ENCODE data around the gene OR10Z1. TPM values are rescaled to one million over a fixed set of nuclear protein-coding genes. Genes with fewer than 3 reads are reported as not detected.

OR10Z1 gene, protein sequence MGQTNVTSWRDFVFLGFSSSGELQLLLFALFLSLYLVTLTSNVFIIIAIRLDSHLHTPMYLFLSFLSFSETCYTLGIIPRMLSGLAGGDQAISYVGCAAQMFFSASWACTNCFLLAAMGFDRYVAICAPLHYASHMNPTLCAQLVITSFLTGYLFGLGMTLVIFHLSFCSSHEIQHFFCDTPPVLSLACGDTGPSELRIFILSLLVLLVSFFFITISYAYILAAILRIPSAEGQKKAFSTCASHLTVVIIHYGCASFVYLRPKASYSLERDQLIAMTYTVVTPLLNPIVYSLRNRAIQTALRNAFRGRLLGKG
- not detected in 2 replicates for total RNA-seq (ENCODE audit: low replicate concordance)

DNA sequence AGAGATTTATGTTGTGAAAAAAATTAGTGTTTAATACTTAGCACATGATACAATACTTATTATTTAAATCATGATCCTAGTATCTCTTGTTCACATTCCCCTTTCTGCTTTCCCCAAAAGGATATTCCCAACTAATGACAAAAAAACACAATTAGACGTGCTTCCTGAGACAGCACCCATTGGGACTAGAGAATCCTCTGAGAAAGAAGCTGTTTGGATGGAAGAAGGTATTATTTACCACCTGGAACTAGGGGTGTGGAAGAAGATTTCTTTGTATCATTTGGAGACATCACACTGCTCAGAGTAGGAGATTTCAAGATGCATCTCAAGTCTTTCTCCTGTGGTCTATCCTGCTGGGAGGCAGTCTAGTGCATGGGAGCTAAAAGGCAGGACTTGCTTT lies at the start of gene OR10Z1:
Gene OR10Z1 (plus strand): TSS at position 301 of the 400 bp plus-strand sequence. CDS start 1,171 bp downstream, outside the sequence.
- no peaks in the 10 kb centered on the region for H3K4me1 ChIP-seq
- Mint-ChIP-seq H3K27ac (no peak within 1 kb of the TSS), H3K4me1 (no peaks in the 10 kb centered on the region), H3K9me3 (no peaks in the 10 kb centered on the region), H3K27me3 (ENCODE audit: insufficient read depth, low read depth) (no peaks in the 10 kb centered on the region), H3K36me3 (no peaks in the 10 kb centered on the region), H3K4me3 (no peak within 1 kb of the TSS)
- no peak within 1 kb of the TSS for H2AFZ ChIP-seq (replicated peaks)
- no peaks in the 10 kb centered on the region for H3F3A ChIP-seq (ENCODE audit: low read depth)
- no peaks in the 10 kb centered on the region for H4K20me1 ChIP-seq (ENCODE audit: low read depth)
- no peaks in the 10 kb centered on the region for H3K9me3 ChIP-seq (ENCODE audit: low read depth)
- H3K9ac ChIP-seq, result no peak within 1 kb of the TSS
- TF ChIP-seq, protein P1, sequence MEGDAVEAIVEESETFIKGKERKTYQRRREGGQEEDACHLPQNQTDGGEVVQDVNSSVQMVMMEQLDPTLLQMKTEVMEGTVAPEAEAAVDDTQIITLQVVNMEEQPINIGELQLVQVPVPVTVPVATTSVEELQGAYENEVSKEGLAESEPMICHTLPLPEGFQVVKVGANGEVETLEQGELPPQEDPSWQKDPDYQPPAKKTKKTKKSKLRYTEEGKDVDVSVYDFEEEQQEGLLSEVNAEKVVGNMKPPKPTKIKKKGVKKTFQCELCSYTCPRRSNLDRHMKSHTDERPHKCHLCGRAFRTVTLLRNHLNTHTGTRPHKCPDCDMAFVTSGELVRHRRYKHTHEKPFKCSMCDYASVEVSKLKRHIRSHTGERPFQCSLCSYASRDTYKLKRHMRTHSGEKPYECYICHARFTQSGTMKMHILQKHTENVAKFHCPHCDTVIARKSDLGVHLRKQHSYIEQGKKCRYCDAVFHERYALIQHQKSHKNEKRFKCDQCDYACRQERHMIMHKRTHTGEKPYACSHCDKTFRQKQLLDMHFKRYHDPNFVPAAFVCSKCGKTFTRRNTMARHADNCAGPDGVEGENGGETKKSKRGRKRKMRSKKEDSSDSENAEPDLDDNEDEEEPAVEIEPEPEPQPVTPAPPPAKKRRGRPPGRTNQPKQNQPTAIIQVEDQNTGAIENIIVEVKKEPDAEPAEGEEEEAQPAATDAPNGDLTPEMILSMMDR (IDR thresholded peaks at IDR 0.05), result no peak
- TF ChIP-seq EZH2phosphoT487 (IDR thresholded peaks at IDR 0.05) (no peak), EZH2 (IDR thresholded peaks at IDR 0.05) (no peak)
- no peaks in the 10 kb centered on the region for H3K79me2 ChIP-seq (ENCODE audit: low read depth)
- no peak within 1 kb of the TSS for H3K4me3 ChIP-seq
- H3K36me3 ChIP-seq, result no peaks in the 10 kb centered on the region
- no peak within 1 kb of the TSS for H3K4me2 ChIP-seq
- H3K27me3 ChIP-seq, result no peaks in the 10 kb centered on the region
- no peak within 1 kb of the TSS for H3K27ac ChIP-seq
- no peak for DNase-seq (ENCODE audit: low spot score)

DNA sequence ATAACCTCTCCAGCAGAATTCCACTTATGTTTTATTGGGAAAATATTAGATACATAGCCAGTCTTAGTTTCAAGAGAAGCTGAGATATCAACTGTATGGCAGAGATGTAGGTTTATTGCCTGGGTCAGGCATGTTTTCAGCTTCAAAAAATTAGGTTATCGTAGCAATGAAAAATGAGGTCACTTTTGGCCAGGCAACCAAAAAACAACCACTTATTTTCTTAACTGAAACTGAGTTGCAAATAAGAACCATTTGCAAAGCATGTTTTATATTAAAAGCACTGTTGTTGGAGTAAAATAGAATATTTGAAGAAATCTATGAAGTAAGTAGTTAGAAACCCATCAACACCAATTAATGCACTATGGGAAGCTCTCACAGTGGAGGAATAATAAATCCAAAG lies 45.4 kb upstream of the OR10Z1 start:
- no peaks in the 10 kb centered on the region for H3K4me1 Mint-ChIP-seq
- no peak for TF ChIP-seq EZH2phosphoT487 (IDR thresholded peaks at IDR 0.05)
- TF ChIP-seq, protein P1 (IDR thresholded peaks at IDR 0.05), result no peak
- no peak for TF ChIP-seq EZH2 (IDR thresholded peaks at IDR 0.05)

DNA sequence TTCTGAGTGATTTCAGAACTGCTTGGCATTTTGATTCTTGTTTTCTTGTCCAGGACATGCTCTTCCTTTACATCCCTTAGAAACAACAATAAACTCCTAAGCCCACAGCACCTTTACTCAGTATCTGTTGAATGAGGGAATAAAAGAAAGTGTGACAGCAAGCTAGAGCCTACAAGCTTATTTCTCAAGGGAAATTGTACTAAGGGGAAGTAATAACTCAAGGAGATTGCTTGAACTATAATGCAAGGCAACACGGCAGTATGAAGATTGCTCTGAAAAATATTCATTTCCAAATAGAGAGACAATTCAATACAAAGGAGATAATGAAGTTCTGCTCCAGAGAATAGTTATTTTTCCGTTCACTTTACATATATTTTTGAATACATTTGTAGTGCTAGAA lies 41.2 kb upstream of the OR10Z1 start:
- no peak overlapping the region for H3K4me2 ChIP-seq
- H3K27me3 Mint-ChIP-seq (ENCODE audit: insufficient read depth, low read depth), result no peaks in the 10 kb centered on the region
- no peaks in the 10 kb centered on the region for H4K20me1 ChIP-seq (ENCODE audit: low read depth)
- H3K4me1 ChIP-seq, result no peaks in the 10 kb centered on the region
- no peak overlapping the region for H3K9ac ChIP-seq
- H3F3A ChIP-seq (ENCODE audit: low read depth), result no peaks in the 10 kb centered on the region
- no peak overlapping the region for H3K4me3 Mint-ChIP-seq
- no peak overlapping the region for H3K4me3 ChIP-seq
- no peak overlapping the region for H2AFZ ChIP-seq (replicated peaks)
- no peak overlapping the region for H3K27ac Mint-ChIP-seq
- H3K36me3 ChIP-seq, result no peaks in the 10 kb centered on the region
- H3K27ac ChIP-seq, result no peak overlapping the region
- H3K9me3 ChIP-seq (ENCODE audit: low read depth), result no peaks in the 10 kb centered on the region
- no peaks in the 10 kb centered on the region for H3K36me3 Mint-ChIP-seq
- DNase-seq (ENCODE audit: low spot score), result no peak
- no peaks in the 10 kb centered on the region for H3K27me3 ChIP-seq
- no peak for TF ChIP-seq EZH2phosphoT487 (IDR thresholded peaks at IDR 0.05)
- TF ChIP-seq, protein P1 (IDR thresholded peaks at IDR 0.05), result no peak
- no peak for TF ChIP-seq EZH2 (IDR thresholded peaks at IDR 0.05)
- H3K4me1 Mint-ChIP-seq, result no peaks in the 10 kb centered on the region
- H3K79me2 ChIP-seq (ENCODE audit: low read depth), result no peaks in the 10 kb centered on the region
- H3K9me3 Mint-ChIP-seq, result no peaks in the 10 kb centered on the region

More for the DNA sequence above, 45.4 kb upstream of the OR10Z1 start:
- Histone ChIP-seq H3K79me2 (ENCODE audit: low read depth) (no peaks in the 10 kb centered on the region), H2AFZ (replicated peaks) (no peak overlapping the region), H3F3A (ENCODE audit: low read depth) (no peaks in the 10 kb centered on the region), H3K4me1 (no peaks in the 10 kb centered on the region), H3K9ac (no peak overlapping the region), H4K20me1 (ENCODE audit: low read depth) (no peaks in the 10 kb centered on the region), H3K36me3 (no peaks in the 10 kb centered on the region), H3K9me3 (ENCODE audit: low read depth) (no peaks in the 10 kb centered on the region), H3K27me3 (no peaks in the 10 kb centered on the region), H3K4me3 (no peak overlapping the region), H3K4me2 (no peak overlapping the region), H3K27ac (no peak overlapping the region)
- H3K27ac Mint-ChIP-seq, result no peak overlapping the region
- no peak overlapping the region for H3K4me3 Mint-ChIP-seq
- no peaks in the 10 kb centered on the region for H3K9me3 Mint-ChIP-seq
- peaks cover 2% of the 10 kb centered on the region for H3K27me3 Mint-ChIP-seq (ENCODE audit: insufficient read depth, low read depth)
- no peaks in the 10 kb centered on the region for H3K36me3 Mint-ChIP-seq
- DNase-seq (ENCODE audit: low spot score), result no peak
